Left renal cortex interstitium (tissue), 4 donors: ENCODE results near the gene ZNF383. TPM values are rescaled to one million over a fixed set of nuclear protein-coding genes. Genes with fewer than 3 reads are reported as not detected.
"Not testable (repeated sequence)": the region's sequence is repeated elsewhere in the genome, so short reads cannot be mapped to it uniquely, and the experiment has no call there.

Source experiments
- DNase-seq, 4 donors: peaks; one replicate each; pipeline ENCODE4 v3.0.0-alpha.2; 2013; ENCODE audit warnings: low read depth in 4 of 4, low spot score in 2 of 4, missing footprints in 1 of 4
- polyA plus RNA-seq, 4 donors: library from polyadenylated mRNA; unstranded; fragments of 120-200 nt; gene quantifications; one replicate each; pipeline ENCODE4 v1.2.1, GENCODE V29; 2013; ENCODE audit not compliant: insufficient read length in 4 of 4

The ZNF383 gene
- polyA plus RNA-seq, 4 donors = 10.3 to 14.5 (median 13.6) TPM

DNA sequence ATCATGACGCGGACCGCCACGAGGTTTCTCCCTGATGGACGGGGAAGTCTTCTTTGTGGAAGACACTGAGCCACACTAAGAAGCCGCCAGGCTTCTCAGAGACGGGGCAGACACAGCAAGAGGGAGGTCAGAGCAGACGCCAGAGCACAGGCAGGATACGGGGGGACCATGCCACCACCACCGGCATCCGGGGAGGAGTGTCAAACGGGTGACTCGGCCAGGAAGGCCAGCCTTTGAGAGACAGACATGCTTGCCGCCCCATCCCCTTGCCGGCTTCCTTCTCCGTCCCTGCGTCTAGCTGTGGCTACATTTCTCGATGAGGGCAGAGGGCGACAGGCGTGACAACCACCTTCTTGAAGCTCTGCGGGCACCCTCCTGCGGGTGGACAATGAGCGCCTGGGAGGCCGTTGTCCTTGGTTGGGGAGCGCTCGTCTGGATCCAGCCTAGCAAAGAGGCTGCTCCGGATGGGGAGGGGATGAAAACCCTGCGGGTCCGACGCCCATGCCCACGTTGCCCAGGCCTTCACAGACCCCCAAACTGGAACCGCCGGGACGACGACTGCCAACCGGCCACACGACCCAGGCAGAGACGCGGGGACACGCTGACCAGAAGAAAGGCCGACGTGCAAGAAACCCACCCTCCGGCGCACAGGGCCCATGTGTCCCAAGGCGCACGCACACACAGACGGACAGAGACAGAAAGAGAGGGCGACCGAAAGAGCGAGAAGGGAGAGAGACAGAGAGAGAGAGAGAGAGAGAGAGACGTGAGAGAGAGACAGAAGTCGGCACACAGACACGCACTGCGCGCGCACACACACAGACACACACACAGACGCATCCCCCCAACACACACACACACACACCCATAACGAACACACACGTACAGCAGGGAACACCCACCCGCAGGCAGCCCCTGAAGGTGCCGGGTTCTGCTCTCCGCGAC lies 75.3 kb downstream of the ZNF383 start:
- not testable (repeated sequence) for DNase-seq

DNA sequence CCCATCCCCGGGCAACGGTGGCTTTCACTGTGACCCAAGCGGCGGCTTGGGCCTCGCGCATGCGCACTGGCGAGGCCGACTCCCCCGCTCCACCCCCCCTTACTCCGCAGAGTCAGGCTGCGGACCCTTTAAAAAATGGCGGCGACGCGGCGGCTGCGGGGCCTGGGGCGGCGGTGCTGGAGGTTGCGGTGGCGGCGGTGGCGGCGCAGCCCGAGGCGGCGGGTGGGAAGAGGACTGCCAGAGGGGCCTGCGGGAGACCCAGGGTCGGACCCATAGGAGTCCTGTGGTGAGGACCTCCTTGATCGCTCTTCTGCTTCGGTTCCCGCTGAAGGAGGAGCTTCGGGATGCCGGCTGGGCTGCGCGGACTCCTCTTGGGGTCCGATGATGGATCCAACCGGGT lies 76.2 kb downstream of the ZNF383 start:
- not testable (repeated sequence) for DNase-seq

Other genes with a start within 250 kb of the ZNF383 start
- gene ZNF420, start 139.8 kb upstream of the ZNF383 start, polyA plus RNA-seq = 10 to 100 TPM; 17.9 to 24.8 (median 20.3) TPM
- 10 to 100 TPM; 15.4 to 19.1 (median 17.2) TPM for gene ZNF585A, start 45.5 kb upstream of the ZNF383 start, polyA plus RNA-seq
- gene ZNF585B, start 7.7 kb upstream of the ZNF383 start, polyA plus RNA-seq = 10 to 100 TPM; 14.6 to 22.8 (median 19.7) TPM
- gene ZNF527, start 152.9 kb downstream of the ZNF383 start, polyA plus RNA-seq = 10 to 100 TPM in 2 of 4 donors, 1 to 10 TPM in 2; 7.2 to 17.2 (median 10.5) TPM
- 10 to 100 TPM; 10.1 to 13.6 (median 12.8) TPM for gene ZNF569, start 249.2 kb downstream of the ZNF383 start, polyA plus RNA-seq